Body of pancreas (tissue), 4 donors: ENCODE measurements around the gene KLHL30.

ENCODE experiments used
- POLR2A ChIP-seq, 3 donors: fragments of 450-650 bp; IDR thresholded peaks; one replicate each; pipeline ENCODE4 v1.6.1; 2016; ENCODE audit warnings: antibody characterized with exemption in 3 of 3, mild to moderate bottlenecking in 2 of 3
- TF ChIP-seq, protein P1 (sequence below), 7 experiments: fragments of 450-650 bp in 4 of 7; fragments of 200-600 bp in 3 of 7; sonication (generic) in 3 of 7; IDR thresholded peaks; one replicate each; pipeline ENCODE4 v1.5.1; 2016 to 2019; ENCODE audit warnings: antibody characterized with exemption in 7 of 7

DNA sequence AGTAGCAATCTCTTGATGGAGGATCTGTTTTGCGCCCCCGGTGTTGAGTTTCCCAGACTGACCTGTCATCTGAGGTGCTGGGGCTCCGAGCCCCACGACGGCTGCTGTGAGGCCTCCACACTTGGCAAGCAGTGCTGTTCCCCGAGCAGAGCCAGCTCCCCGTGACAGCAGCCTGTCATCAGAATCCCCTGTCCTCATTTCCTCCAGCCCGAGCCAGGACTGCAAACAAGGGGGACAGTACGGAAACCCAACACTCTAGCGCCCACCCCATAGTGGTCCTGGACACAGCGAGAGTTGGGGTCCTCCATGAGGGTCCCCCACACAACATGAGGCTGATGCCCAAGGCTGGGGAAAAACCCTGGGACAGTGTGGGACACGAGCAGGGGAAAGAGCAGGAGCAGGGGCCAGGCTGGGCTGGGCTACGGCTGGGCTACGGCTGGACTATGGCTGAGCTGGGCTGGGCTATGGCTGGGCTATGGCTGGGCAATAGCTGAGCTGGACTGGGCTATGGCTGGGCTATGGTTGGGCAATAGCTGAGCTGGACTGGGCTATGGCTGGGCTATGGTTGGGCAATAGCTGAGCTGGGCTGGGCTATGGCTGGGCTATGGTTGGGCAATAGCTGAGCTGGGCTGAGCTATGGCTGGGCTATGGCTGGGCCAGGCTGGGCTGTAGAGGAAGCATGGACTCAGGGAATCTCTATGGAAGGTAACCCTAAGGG lies 1.5 kb upstream of the KLHL30 start:
- no peak for TF ChIP-seq POLR2A (IDR thresholded peaks at IDR 0.05)
- TF ChIP-seq, protein P1, sequence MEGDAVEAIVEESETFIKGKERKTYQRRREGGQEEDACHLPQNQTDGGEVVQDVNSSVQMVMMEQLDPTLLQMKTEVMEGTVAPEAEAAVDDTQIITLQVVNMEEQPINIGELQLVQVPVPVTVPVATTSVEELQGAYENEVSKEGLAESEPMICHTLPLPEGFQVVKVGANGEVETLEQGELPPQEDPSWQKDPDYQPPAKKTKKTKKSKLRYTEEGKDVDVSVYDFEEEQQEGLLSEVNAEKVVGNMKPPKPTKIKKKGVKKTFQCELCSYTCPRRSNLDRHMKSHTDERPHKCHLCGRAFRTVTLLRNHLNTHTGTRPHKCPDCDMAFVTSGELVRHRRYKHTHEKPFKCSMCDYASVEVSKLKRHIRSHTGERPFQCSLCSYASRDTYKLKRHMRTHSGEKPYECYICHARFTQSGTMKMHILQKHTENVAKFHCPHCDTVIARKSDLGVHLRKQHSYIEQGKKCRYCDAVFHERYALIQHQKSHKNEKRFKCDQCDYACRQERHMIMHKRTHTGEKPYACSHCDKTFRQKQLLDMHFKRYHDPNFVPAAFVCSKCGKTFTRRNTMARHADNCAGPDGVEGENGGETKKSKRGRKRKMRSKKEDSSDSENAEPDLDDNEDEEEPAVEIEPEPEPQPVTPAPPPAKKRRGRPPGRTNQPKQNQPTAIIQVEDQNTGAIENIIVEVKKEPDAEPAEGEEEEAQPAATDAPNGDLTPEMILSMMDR (IDR thresholded peaks at IDR 0.05): no peak
